Mesenchymal stem cell (in vitro differentiated cells and primary cell): ENCODE measurements around the gene PSMA6.

Source experiments
- DNase-seq: peaks from one replicate; pipeline ENCODE4 v3.0.0-alpha.2; 2013
- H2AFZ ChIP-seq: one replicate; pipeline ENCODE4 v1.6.1; 2013; ENCODE audit warnings: low read depth, mild to moderate bottlenecking, control low read depth, inconsistent platforms, low read length, moderate library complexity
- H2AK5ac ChIP-seq: 2 replicates; pipeline ENCODE4 v1.6.1; 2013; ENCODE audit warnings: low read length, moderate library complexity, mild to moderate bottlenecking, inconsistent platforms; ENCODE audit not compliant: severe bottlenecking
- H2BK120ac ChIP-seq: one replicate; pipeline ENCODE4 v1.6.1; 2013; ENCODE audit warnings: low read depth, mild to moderate bottlenecking, inconsistent platforms, low read length, moderate library complexity
- H2BK12ac ChIP-seq, 2 experiments: one replicate each; pipeline ENCODE4 v1.6.1; 2013; ENCODE audit warnings: inconsistent platforms in 2 of 2, low read length in 2 of 2, mild to moderate bottlenecking in 2 of 2, moderate library complexity in 2 of 2, control low read depth in 1 of 2
- H2BK15ac ChIP-seq: one replicate; pipeline ENCODE4 v1.6.1; 2013; ENCODE audit warnings: mild to moderate bottlenecking, low read depth, inconsistent platforms; ENCODE audit not compliant: poor library complexity, severe bottlenecking
- H2BK5ac ChIP-seq: 2 replicates; pipeline ENCODE4 v1.6.1; 2013; ENCODE audit warnings: low read depth, mild to moderate bottlenecking, low read length, control low read depth, inconsistent platforms; ENCODE audit not compliant: poor library complexity, severe bottlenecking
- H3K14ac ChIP-seq, 2 experiments: one replicate each; pipeline ENCODE4 v1.6.1; 2013; ENCODE audit warnings: inconsistent platforms in 2 of 2, low read length in 2 of 2, control low read depth in 1 of 2, mild to moderate bottlenecking in 1 of 2, moderate library complexity in 1 of 2
- H3K18ac ChIP-seq, 2 experiments: one replicate each; pipeline ENCODE4 v1.6.1; 2013; ENCODE audit warnings: inconsistent platforms in 2 of 2, low read length in 2 of 2, control low read depth in 1 of 2, low read depth in 1 of 2, mild to moderate bottlenecking in 1 of 2
- H3K23ac ChIP-seq, 2 experiments: one replicate each; pipeline ENCODE4 v1.6.1; 2013; ENCODE audit warnings: inconsistent platforms in 2 of 2, low read length in 2 of 2, mild to moderate bottlenecking in 2 of 2, moderate library complexity in 2 of 2, control low read depth in 1 of 2
- H3K27ac ChIP-seq: 2 replicates; pipeline ENCODE4 v1.5.1; 2013; ENCODE audit warnings: mild to moderate bottlenecking, moderate library complexity, low read length, control low read depth, inconsistent platforms; ENCODE audit not compliant: poor library complexity, severe bottlenecking
- H3K27me3 ChIP-seq, 2 experiments: 2 replicates each; pipeline versions ENCODE4 v1.6.1 to v1.7.0; 2013; ENCODE audit warnings: low read length in 2 of 2, mild to moderate bottlenecking in 2 of 2, moderate library complexity in 2 of 2, control low read depth in 1 of 2, inconsistent platforms in 1 of 2; ENCODE audit not compliant: control insufficient read depth in 1 of 2, insufficient read depth in 1 of 2
- H3K36me3 ChIP-seq, 2 experiments: 2 replicates each; pipeline versions ENCODE4 v1.6.1 to v1.7.0; 2013; ENCODE audit warnings: low read length in 2 of 2, control low read depth in 1 of 2, inconsistent platforms in 1 of 2, low read depth in 1 of 2, mild to moderate bottlenecking in 1 of 2; ENCODE audit not compliant: insufficient read depth in 2 of 2, control insufficient read depth in 1 of 2
- H3K4ac ChIP-seq, 2 experiments: one replicate each; pipeline ENCODE4 v1.6.1; 2013; ENCODE audit warnings: inconsistent platforms in 2 of 2, low read length in 2 of 2, mild to moderate bottlenecking in 2 of 2, moderate library complexity in 2 of 2, control low read depth in 1 of 2, low read depth in 1 of 2
- H3K4me1 ChIP-seq: 2 replicates; pipeline ENCODE4 v1.6.1; 2013; ENCODE audit warnings: low read depth, low read length, control low read depth; ENCODE audit not compliant: control insufficient read depth, insufficient read depth
- H3K4me2 ChIP-seq: 2 replicates; pipeline ENCODE4 v1.6.1; 2013; ENCODE audit warnings: low read length, mild to moderate bottlenecking, inconsistent platforms; ENCODE audit not compliant: poor library complexity, severe bottlenecking
- H3K4me3 ChIP-seq, 2 experiments: 2 replicates each; pipeline versions ENCODE4 v1.5.1 to v1.7.0; 2013; ENCODE audit warnings: low read length in 2 of 2, mild to moderate bottlenecking in 2 of 2, control low read depth in 1 of 2, low read depth in 1 of 2; ENCODE audit not compliant: insufficient read depth in 1 of 2
- H3K79me1 ChIP-seq: replicated peaks from 2 replicates; pipeline ENCODE4 v1.6.1; 2013; ENCODE audit warnings: mild to moderate bottlenecking, control low read depth, low read length, inconsistent platforms; ENCODE audit not compliant: poor library complexity, severe bottlenecking
- H3K9ac ChIP-seq: 2 replicates; pipeline ENCODE4 v1.7.0; 2013; ENCODE audit warnings: mild to moderate bottlenecking, low read length, moderate library complexity
- H3K9me3 ChIP-seq: 2 replicates; pipeline ENCODE4 v1.7.0; 2013; ENCODE audit warnings: mild to moderate bottlenecking, low read length; ENCODE audit not compliant: control insufficient read depth
- H4K8ac ChIP-seq: one replicate; pipeline ENCODE4 v1.6.1; 2013; ENCODE audit warnings: inconsistent platforms, mild to moderate bottlenecking, low read length, moderate library complexity
- H4K91ac ChIP-seq: one replicate; pipeline ENCODE4 v1.6.1; 2013; ENCODE audit warnings: mild to moderate bottlenecking, low read length, inconsistent platforms
- WGBS: methylation state at CpG from one replicate; pipeline ENCODE4 v1.1.7; 2013; ENCODE audit warnings: mixed read lengths; 5-methylcytosine and 5-hydroxymethylcytosine counted together

Gene PSMA6

GRCh38 chr14:35342489-35343010 is 50.4 kb downstream of the PSMA6 start:
- peak overlapping the region; percentile 31 to 35 for H3K18ac ChIP-seq
- no peak overlapping the region for H2BK120ac ChIP-seq
- WGBS = 85% methylated on average over 8 of the region's 8 CpGs
- no peak overlapping the region for H2AFZ ChIP-seq
- peak overlapping the region; percentile 81 for H3K9ac ChIP-seq
- no peak overlapping the region for H3K23ac ChIP-seq
- no peak overlapping the region for H2BK15ac ChIP-seq
- H4K8ac ChIP-seq = peak overlapping the region; percentile 58
- H2AK5ac ChIP-seq = peak overlapping the region; percentile 31
- no peak overlapping the region for H3K4ac ChIP-seq
- H3K14ac ChIP-seq = peak overlapping the region in 1 of 2 experiments; percentile 31
- H3K4me3 ChIP-seq = peak overlapping the region in 1 of 2 experiments; percentile 64
- H4K91ac ChIP-seq = peak overlapping the region; percentile 58
- peaks cover 27% of the 10 kb centered on the region for H3K4me1 ChIP-seq
- DNase-seq = no peak
- H2BK12ac ChIP-seq = peak overlapping the region; percentile 3 to 54
- H3K27ac ChIP-seq = no peak overlapping the region
- no peak overlapping the region for H3K4me2 ChIP-seq
- no peaks in the 10 kb centered on the region for H3K36me3 ChIP-seq
- H3K27me3 ChIP-seq = no peaks in the 10 kb centered on the region
- H2BK5ac ChIP-seq = no peak overlapping the region
- no peaks in the 10 kb centered on the region for H3K79me1 ChIP-seq
- no peaks in the 10 kb centered on the region for H3K9me3 ChIP-seq

GRCh38 chr14:35343702-35344101 is 51.5 kb downstream of the PSMA6 start:
- peaks cover 25% of the 10 kb centered on the region for H3K4me1 ChIP-seq
- no peak overlapping the region for H3K18ac ChIP-seq
- H3K36me3 ChIP-seq = no peaks in the 10 kb centered on the region
- H2BK12ac ChIP-seq = peak overlapping the region in 1 of 2 experiments; percentile 32
- no peak overlapping the region for H2AK5ac ChIP-seq
- no peak overlapping the region for H3K23ac ChIP-seq
- 84% methylated on average over 7 of the region's 7 CpGs for WGBS
- H3K9ac ChIP-seq = no peak overlapping the region
- no peak overlapping the region for H3K4ac ChIP-seq
- no peak overlapping the region for H4K8ac ChIP-seq
- H3K79me1 ChIP-seq = no peaks in the 10 kb centered on the region
- H3K14ac ChIP-seq = no peak overlapping the region
- no peak overlapping the region for H2BK5ac ChIP-seq
- no peak overlapping the region for H3K4me2 ChIP-seq
- H4K91ac ChIP-seq = no peak overlapping the region
- no peak overlapping the region for H2AFZ ChIP-seq
- DNase-seq = no peak
- H2BK15ac ChIP-seq = no peak overlapping the region
- H3K27ac ChIP-seq = no peak overlapping the region
- H3K9me3 ChIP-seq = no peaks in the 10 kb centered on the region
- no peak overlapping the region for H3K4me3 ChIP-seq
- H3K27me3 ChIP-seq = no peaks in the 10 kb centered on the region
- H2BK120ac ChIP-seq = no peak overlapping the region

- no peaks in the 10 kb centered on the region for H3K9me3 ChIP-seq
- H3K14ac ChIP-seq = no peak overlapping the region
- H4K8ac ChIP-seq = no peak overlapping the region
- no peak overlapping the region for H2BK120ac ChIP-seq
- H2BK15ac ChIP-seq = no peak overlapping the region
- no peak overlapping the region for H4K91ac ChIP-seq
- no peaks in the 10 kb centered on the region for H3K27me3 ChIP-seq
- no peak overlapping the region for H2AFZ ChIP-seq
- H3K4me2 ChIP-seq = no peak overlapping the region
- no peak overlapping the region for H3K4me3 ChIP-seq
- no peaks in the 10 kb centered on the region for H3K36me3 ChIP-seq
- no peak overlapping the region for H2AK5ac ChIP-seq
- H3K4me1 ChIP-seq = peaks cover 25% of the 10 kb centered on the region
- no peak overlapping the region for H3K27ac ChIP-seq
- no peak overlapping the region for H2BK5ac ChIP-seq
- peak overlapping the region in 1 of 2 experiments; percentile 79 for H3K23ac ChIP-seq
- no peak overlapping the region for H3K18ac ChIP-seq
- 90% methylated on average over 15 of the region's 15 CpGs for WGBS
- H2BK12ac ChIP-seq = no peak overlapping the region
- no peak overlapping the region for H3K4ac ChIP-seq
- H3K9ac ChIP-seq = no peak overlapping the region
- H3K79me1 ChIP-seq = no peaks in the 10 kb centered on the region
- no peak for DNase-seq
Measured at GRCh38 chr14:35344107-35344807, 52.1 kb downstream of the PSMA6 start.

GRCh38 chr14:35346738-35347322 is 54.6 kb downstream of the PSMA6 start:
- peaks cover 13% of the 10 kb centered on the region for H3K4me1 ChIP-seq
- no peak overlapping the region for H3K23ac ChIP-seq
- whole genome bisulfite sequencing = 81% methylated on average over 9 of the region's 11 CpGs
- H3K79me1 ChIP-seq = no peaks in the 10 kb centered on the region
- H3K36me3 ChIP-seq = no peaks in the 10 kb centered on the region
- peak overlapping the region in 1 of 2 experiments; percentile 25 for H3K18ac ChIP-seq
- no peak overlapping the region for H2BK15ac ChIP-seq
- H3K27ac ChIP-seq = no peak overlapping the region
- no peak for DNase-seq
- H3K4me3 ChIP-seq = no peak overlapping the region
- no peak overlapping the region for H2BK12ac ChIP-seq
- H3K9me3 ChIP-seq = no peaks in the 10 kb centered on the region
- H4K8ac ChIP-seq = no peak overlapping the region
- no peak overlapping the region for H3K4ac ChIP-seq
- no peak overlapping the region for H3K4me2 ChIP-seq
- no peaks in the 10 kb centered on the region for H3K27me3 ChIP-seq
- no peak overlapping the region for H2BK120ac ChIP-seq
- H3K14ac ChIP-seq = no peak overlapping the region
- no peak overlapping the region for H2AFZ ChIP-seq
- no peak overlapping the region for H3K9ac ChIP-seq
- H4K91ac ChIP-seq = no peak overlapping the region
- H2AK5ac ChIP-seq = no peak overlapping the region
- H2BK5ac ChIP-seq = no peak overlapping the region
